A549 (cell line): ENCODE measurements around the gene ACP4. TPM values are rescaled to one million over a fixed set of nuclear protein-coding genes. Genes with fewer than 3 reads are reported as not detected.

Source experiments
- CBX8 ChIP-seq: fragments of 200-600 bp; sonication (generic); IDR thresholded peaks from 2 replicates; pipeline ENCODE4 v1.6.1; 2016
- CEBPB ChIP-seq, 2 experiments: fragments of >200 bp in 1 of 2; sonication (Bioruptor Twin) in 1 of 2; formaldehyde crosslinking in 1 of 2; IDR thresholded peaks; 2 replicates each; pipeline ENCODE4 v1.6.1; 2012 to 2016
- CHD2 ChIP-seq: fragments of 150-350 bp; IDR thresholded peaks from 2 replicates; pipeline ENCODE4 v1.6.1; 2014; ENCODE audit warnings: low read length; ENCODE audit not compliant: partially characterized antibody
- CHD4 ChIP-seq: fragments of 200-600 bp; sonication (generic); IDR thresholded peaks from 2 replicates; pipeline ENCODE4 v1.6.1; 2016; ENCODE audit warnings: antibody characterized with exemption, mild to moderate bottlenecking, borderline replicate concordance
- EHF ChIP-seq: fragments of 250-450 bp; sonication (Bioruptor Pico); IDR thresholded peaks from 2 replicates; pipeline ENCODE4 v1.5.0; 2020; ENCODE audit warnings: mild to moderate bottlenecking
- ESRRA ChIP-seq: fragments of 150-350 bp; IDR thresholded peaks from 2 replicates; pipeline ENCODE4 v1.6.1; 2014; ENCODE audit warnings: mild to moderate bottlenecking, low read length, borderline replicate concordance
- FOSL2 ChIP-seq, 2 experiments: fragments of 450-650 bp in 1 of 2; fragments of >200 bp in 1 of 2; sonication (Bioruptor Twin) in 1 of 2; formaldehyde crosslinking; IDR thresholded peaks; 2 replicates each; pipeline versions ENCODE4 v1.5.0 to v1.6.1; 2016 to 2020; ENCODE audit warnings: mild to moderate bottlenecking in 1 of 2, moderate library complexity in 1 of 2
- GATA3 ChIP-seq: IDR thresholded peaks from 2 replicates; pipeline ENCODE4 v1.6.1; 2012; ENCODE audit warnings: borderline replicate concordance
- HDAC2 ChIP-seq: fragments of 200-600 bp; sonication (generic); IDR thresholded peaks from 2 replicates; pipeline ENCODE4 v1.6.1; 2016
- HEYL ChIP-seq: fragments of 250-450 bp; sonication (Bioruptor Pico); IDR thresholded peaks from 2 replicates; pipeline ENCODE4 v1.8.0; 2021; ENCODE audit warnings: mild to moderate bottlenecking, moderate library complexity
- HOXB13 ChIP-seq: fragments of 250-450 bp; sonication (Bioruptor Pico); IDR thresholded peaks from 2 replicates; pipeline ENCODE4 v1.5.0; 2020; ENCODE audit warnings: low read depth, mild to moderate bottlenecking, moderate library complexity
- JUNB ChIP-seq: fragments of >200 bp; sonication (Bioruptor Twin); formaldehyde crosslinking; IDR thresholded peaks from 2 replicates; pipeline ENCODE4 v1.6.1; 2016
- KDM5A ChIP-seq: fragments of 200-600 bp; sonication (generic); IDR thresholded peaks from 2 replicates; pipeline ENCODE4 v1.6.1; 2016; ENCODE audit warnings: antibody characterized with exemption, mild to moderate bottlenecking
- MAFK ChIP-seq: fragments of 450-650 bp; IDR thresholded peaks from 2 replicates; pipeline ENCODE4 v1.6.1; 2014; ENCODE audit not compliant: partially characterized antibody
- MYC ChIP-seq: IDR thresholded peaks from 2 replicates; pipeline ENCODE4 v1.6.1; 2012; ENCODE audit warnings: mild to moderate bottlenecking, inconsistent platforms, low read length, improper control_type of control experiment, borderline replicate concordance
- NFE2L2 ChIP-seq: fragments of 150-350 bp; conservative IDR thresholded peaks from 2 replicates; pipeline ENCODE4 v1.6.1; 2014; ENCODE audit warnings: low read length
- NPAS2 ChIP-seq: fragments of 250-450 bp; sonication (Bioruptor Pico); IDR thresholded peaks from 2 replicates; pipeline ENCODE4 v1.8.0; 2022; ENCODE audit warnings: mild to moderate bottlenecking, moderate library complexity, borderline replicate concordance
- RAD21 ChIP-seq, 2 experiments: fragments of >200 bp in 1 of 2; sonication (Bioruptor Twin) in 1 of 2; formaldehyde crosslinking in 1 of 2; IDR thresholded peaks in 1 of 2; conservative IDR thresholded peaks in 1 of 2; 2 replicates in 1 of 2; 3 replicates in 1 of 2; pipeline ENCODE4 v1.6.1; 2012 to 2018; ENCODE audit warnings: inconsistent platforms in 1 of 2
- RARB ChIP-seq: fragments of 250-450 bp; sonication (Bioruptor Pico); IDR thresholded peaks from 2 replicates; pipeline ENCODE4 v1.8.0; 2021; ENCODE audit warnings: mild to moderate bottlenecking, moderate library complexity
- RCOR1 ChIP-seq: fragments of 150-350 bp; IDR thresholded peaks from 2 replicates; pipeline ENCODE4 v1.6.1; 2014; ENCODE audit warnings: antibody characterized with exemption, low read length, low read depth
- RFX5 ChIP-seq: fragments of 450-650 bp; IDR thresholded peaks from 2 replicates; pipeline ENCODE4 v1.7.1; 2014; ENCODE audit warnings: antibody characterized with exemption, mild to moderate bottlenecking, moderate library complexity
- SMC3 ChIP-seq: fragments of >200 bp; sonication (Bioruptor Twin); formaldehyde crosslinking; IDR thresholded peaks from 3 replicates; pipeline ENCODE4 v1.6.1; 2018; ENCODE audit warnings: inconsistent platforms
- SREBF2 ChIP-seq: fragments of 450-650 bp; IDR thresholded peaks from 2 replicates; pipeline ENCODE4 v1.6.1; 2014; ENCODE audit warnings: mild to moderate bottlenecking, moderate library complexity
- ZFP36 ChIP-seq: fragments of 450-650 bp; IDR thresholded peaks from 2 replicates; pipeline ENCODE4 v1.6.1; 2014; ENCODE audit warnings: borderline replicate concordance; ENCODE audit not compliant: partially characterized antibody
- polyA plus RNA-seq, 4 experiments: library from polyadenylated mRNA; depleted of rRNA in 3 of 4; stranded (reverse); fragments of >200 nt; fragmentation: RNase III in 1 of 4; extraction: RNeasy Plus Mini Kit Qiagen cat#74134 plus additional on column Dnase treatment in 1 of 4; gene quantifications; 2 replicates in 3 of 4; 3 replicates in 1 of 4; pipeline ENCODE4 v1.2.3, GENCODE V29; 2011 to 2017
- TF ChIP-seq, protein P1 (sequence below): fragments of >200 bp; sonication (Bioruptor Twin); formaldehyde crosslinking; IDR thresholded peaks from 3 replicates; pipeline ENCODE4 v1.5.1; 2016
- TF ChIP-seq, protein P2 (sequence below): fragments of 200-600 bp; sonication (generic); IDR thresholded peaks from 2 replicates; pipeline ENCODE4 v1.6.1; 2016; ENCODE audit warnings: antibody characterized with exemption, mild to moderate bottlenecking, moderate library complexity
- TF ChIP-seq, protein P3 (sequence below): fragments of 250-450 bp; sonication (Bioruptor Pico); IDR thresholded peaks from 2 replicates; pipeline ENCODE4 v1.5.0; 2020; ENCODE audit warnings: low read depth, mild to moderate bottlenecking, moderate library complexity
- TF ChIP-seq, protein P4 (sequence below): fragments of 250-450 bp; sonication (Bioruptor Pico); IDR thresholded peaks from 2 replicates; pipeline ENCODE4 v1.5.0; 2021; ENCODE audit warnings: mild to moderate bottlenecking, moderate library complexity, borderline replicate concordance
- TF ChIP-seq, protein P5 (sequence below): fragments of >200 bp; sonication (Bioruptor Twin); formaldehyde crosslinking; IDR thresholded peaks from 3 replicates; pipeline ENCODE4 v1.6.1; 2016

The ACP4 gene
- polyA plus RNA-seq, 2 of the 4 experiments (the other 2 are of a cell fraction) = not detected

GRCh38 chr19:50804420-50805272 is 14.4 kb downstream of the ACP4 start (continued):
- TF ChIP-seq EHF (CRISPR knock-in tag) = no peak
- TF ChIP-seq, protein P1, sequence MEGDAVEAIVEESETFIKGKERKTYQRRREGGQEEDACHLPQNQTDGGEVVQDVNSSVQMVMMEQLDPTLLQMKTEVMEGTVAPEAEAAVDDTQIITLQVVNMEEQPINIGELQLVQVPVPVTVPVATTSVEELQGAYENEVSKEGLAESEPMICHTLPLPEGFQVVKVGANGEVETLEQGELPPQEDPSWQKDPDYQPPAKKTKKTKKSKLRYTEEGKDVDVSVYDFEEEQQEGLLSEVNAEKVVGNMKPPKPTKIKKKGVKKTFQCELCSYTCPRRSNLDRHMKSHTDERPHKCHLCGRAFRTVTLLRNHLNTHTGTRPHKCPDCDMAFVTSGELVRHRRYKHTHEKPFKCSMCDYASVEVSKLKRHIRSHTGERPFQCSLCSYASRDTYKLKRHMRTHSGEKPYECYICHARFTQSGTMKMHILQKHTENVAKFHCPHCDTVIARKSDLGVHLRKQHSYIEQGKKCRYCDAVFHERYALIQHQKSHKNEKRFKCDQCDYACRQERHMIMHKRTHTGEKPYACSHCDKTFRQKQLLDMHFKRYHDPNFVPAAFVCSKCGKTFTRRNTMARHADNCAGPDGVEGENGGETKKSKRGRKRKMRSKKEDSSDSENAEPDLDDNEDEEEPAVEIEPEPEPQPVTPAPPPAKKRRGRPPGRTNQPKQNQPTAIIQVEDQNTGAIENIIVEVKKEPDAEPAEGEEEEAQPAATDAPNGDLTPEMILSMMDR = no peak
- TF ChIP-seq MAFK = peak; percentile 13
- no peak for TF ChIP-seq SMC3
- TF ChIP-seq HDAC2 = 0 out of 2 replicates have a peak, but pooled peaks have one; percentile 31
- TF ChIP-seq CHD4 = no peak
- peak; percentile 88 for TF ChIP-seq KDM5A
- peak; percentile 66 for TF ChIP-seq RFX5
- TF ChIP-seq, protein P2, sequence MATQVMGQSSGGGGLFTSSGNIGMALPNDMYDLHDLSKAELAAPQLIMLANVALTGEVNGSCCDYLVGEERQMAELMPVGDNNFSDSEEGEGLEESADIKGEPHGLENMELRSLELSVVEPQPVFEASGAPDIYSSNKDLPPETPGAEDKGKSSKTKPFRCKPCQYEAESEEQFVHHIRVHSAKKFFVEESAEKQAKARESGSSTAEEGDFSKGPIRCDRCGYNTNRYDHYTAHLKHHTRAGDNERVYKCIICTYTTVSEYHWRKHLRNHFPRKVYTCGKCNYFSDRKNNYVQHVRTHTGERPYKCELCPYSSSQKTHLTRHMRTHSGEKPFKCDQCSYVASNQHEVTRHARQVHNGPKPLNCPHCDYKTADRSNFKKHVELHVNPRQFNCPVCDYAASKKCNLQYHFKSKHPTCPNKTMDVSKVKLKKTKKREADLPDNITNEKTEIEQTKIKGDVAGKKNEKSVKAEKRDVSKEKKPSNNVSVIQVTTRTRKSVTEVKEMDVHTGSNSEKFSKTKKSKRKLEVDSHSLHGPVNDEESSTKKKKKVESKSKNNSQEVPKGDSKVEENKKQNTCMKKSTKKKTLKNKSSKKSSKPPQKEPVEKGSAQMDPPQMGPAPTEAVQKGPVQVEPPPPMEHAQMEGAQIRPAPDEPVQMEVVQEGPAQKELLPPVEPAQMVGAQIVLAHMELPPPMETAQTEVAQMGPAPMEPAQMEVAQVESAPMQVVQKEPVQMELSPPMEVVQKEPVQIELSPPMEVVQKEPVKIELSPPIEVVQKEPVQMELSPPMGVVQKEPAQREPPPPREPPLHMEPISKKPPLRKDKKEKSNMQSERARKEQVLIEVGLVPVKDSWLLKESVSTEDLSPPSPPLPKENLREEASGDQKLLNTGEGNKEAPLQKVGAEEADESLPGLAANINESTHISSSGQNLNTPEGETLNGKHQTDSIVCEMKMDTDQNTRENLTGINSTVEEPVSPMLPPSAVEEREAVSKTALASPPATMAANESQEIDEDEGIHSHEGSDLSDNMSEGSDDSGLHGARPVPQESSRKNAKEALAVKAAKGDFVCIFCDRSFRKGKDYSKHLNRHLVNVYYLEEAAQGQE = peak; percentile 37; the same call in 1 of the 2 replicates
- no peak; the same call in 1 of the 2 replicates for TF ChIP-seq GATA3
- peak; percentile 71 for TF ChIP-seq CHD2
- TF ChIP-seq CEBPB (IDR thresholded peaks at IDR 0.05) = peak; percentile 11 to 82; a peak in 3 of 4 replicates
- no peak for TF ChIP-seq RCOR1
- peak; percentile 38; the same call in 1 of the 2 replicates for TF ChIP-seq NPAS2 (CRISPR knock-in tag)
- no peak for TF ChIP-seq HEYL
- peak; percentile 97 for TF ChIP-seq MYC
- no peak for TF ChIP-seq ZFP36
- no peak for TF ChIP-seq JUNB
- no peak for TF ChIP-seq FOSL2 (IDR thresholded peaks at IDR 0.05)
- TF ChIP-seq FOSL2 (CRISPR knock-in tag; IDR thresholded peaks at IDR 0.05) = peak; percentile 2; the same call in 1 of the 2 replicates
- TF ChIP-seq ESRRA = peak; percentile 50; the same call in 1 of the 2 replicates
- no peak for TF ChIP-seq CBX8
- TF ChIP-seq, protein P3, sequence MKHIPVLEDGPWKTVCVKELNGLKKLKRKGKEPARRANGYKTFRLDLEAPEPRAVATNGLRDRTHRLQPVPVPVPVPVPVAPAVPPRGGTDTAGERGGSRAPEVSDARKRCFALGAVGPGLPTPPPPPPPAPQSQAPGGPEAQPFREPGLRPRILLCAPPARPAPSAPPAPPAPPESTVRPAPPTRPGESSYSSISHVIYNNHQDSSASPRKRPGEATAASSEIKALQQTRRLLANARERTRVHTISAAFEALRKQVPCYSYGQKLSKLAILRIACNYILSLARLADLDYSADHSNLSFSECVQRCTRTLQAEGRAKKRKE (CRISPR knock-in tag) = no peak
- TF ChIP-seq, protein P4, sequence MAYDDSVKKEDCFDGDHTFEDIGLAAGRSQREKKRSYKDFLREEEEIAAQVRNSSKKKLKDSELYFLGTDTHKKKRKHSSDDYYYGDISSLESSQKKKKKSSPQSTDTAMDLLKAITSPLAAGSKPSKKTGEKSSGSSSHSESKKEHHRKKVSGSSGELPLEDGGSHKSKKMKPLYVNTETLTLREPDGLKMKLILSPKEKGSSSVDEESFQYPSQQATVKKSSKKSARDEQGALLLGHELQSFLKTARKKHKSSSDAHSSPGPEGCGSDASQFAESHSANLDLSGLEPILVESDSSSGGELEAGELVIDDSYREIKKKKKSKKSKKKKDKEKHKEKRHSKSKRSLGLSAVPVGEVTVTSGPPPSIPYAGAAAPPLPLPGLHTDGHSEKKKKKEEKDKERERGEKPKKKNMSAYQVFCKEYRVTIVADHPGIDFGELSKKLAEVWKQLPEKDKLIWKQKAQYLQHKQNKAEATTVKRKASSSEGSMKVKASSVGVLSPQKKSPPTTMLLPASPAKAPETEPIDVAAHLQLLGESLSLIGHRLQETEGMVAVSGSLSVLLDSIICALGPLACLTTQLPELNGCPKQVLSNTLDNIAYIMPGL (CRISPR knock-in tag) = peak; percentile 64; the same call in 1 of the 2 replicates
- no peak for TF ChIP-seq SREBF2
- no peak for TF ChIP-seq RARB (CRISPR knock-in tag)
- no peak for TF ChIP-seq HOXB13 (CRISPR knock-in tag)
- TF ChIP-seq, protein P5, sequence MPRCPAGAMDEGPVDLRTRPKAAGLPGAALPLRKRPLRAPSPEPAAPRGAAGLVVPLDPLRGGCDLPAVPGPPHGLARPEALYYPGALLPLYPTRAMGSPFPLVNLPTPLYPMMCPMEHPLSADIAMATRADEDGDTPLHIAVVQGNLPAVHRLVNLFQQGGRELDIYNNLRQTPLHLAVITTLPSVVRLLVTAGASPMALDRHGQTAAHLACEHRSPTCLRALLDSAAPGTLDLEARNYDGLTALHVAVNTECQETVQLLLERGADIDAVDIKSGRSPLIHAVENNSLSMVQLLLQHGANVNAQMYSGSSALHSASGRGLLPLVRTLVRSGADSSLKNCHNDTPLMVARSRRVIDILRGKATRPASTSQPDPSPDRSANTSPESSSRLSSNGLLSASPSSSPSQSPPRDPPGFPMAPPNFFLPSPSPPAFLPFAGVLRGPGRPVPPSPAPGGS = peak; percentile 99
- no peak for TF ChIP-seq NFE2L2
- TF ChIP-seq RAD21 (conservative IDR thresholded peaks at IDR 0.05 in 1 of 2, IDR thresholded peaks at IDR 0.05 in 1 of 2) = no peak
